HAP-1 (cell line): ENCODE results near the gene PIK3R5.

Source experiments
- DNase-seq, 2 experiments: peaks; one replicate each; pipeline ENCODE4 v3.0.0-alpha.2; 2016 to 2020; ENCODE audit warnings: low spot score in 2 of 2
- H3K27me3 ChIP-seq: fragments of 250-450 bp; sonication (Bioruptor Pico); 2 replicates; pipeline ENCODE4 v1.5.1; 2020; ENCODE audit warnings: low read depth, mild to moderate bottlenecking, moderate library complexity
- H3K36me3 ChIP-seq: fragments of 250-450 bp; sonication (Bioruptor Pico); replicated peaks from 2 replicates; pipeline ENCODE4 v1.5.1; 2020; ENCODE audit warnings: mild to moderate bottlenecking
- H3K4me1 ChIP-seq: fragments of 250-450 bp; sonication (Bioruptor Pico); 2 replicates; pipeline ENCODE4 v1.5.1; 2020; ENCODE audit warnings: mild to moderate bottlenecking
- H3K4me3 ChIP-seq: fragments of 250-450 bp; sonication (Bioruptor Pico); 2 replicates; pipeline ENCODE4 v1.5.1; 2020; ENCODE audit warnings: mild to moderate bottlenecking, moderate library complexity
- H3K9me3 ChIP-seq: fragments of 250-450 bp; sonication (Bioruptor Pico); 2 replicates; pipeline ENCODE4 v1.5.1; 2020; ENCODE audit warnings: mild to moderate bottlenecking, moderate library complexity
- in situ Hi-C: fragments of 300-500 bp; cut with MboI; formaldehyde crosslinking; loops from 3 replicates; pipeline ENCODE4 v1.14.3; 2020; ENCODE audit warnings: low sequenced_read_pairs, inconsistent platforms, mixed read lengths

PIK3R5 gene

DNA sequence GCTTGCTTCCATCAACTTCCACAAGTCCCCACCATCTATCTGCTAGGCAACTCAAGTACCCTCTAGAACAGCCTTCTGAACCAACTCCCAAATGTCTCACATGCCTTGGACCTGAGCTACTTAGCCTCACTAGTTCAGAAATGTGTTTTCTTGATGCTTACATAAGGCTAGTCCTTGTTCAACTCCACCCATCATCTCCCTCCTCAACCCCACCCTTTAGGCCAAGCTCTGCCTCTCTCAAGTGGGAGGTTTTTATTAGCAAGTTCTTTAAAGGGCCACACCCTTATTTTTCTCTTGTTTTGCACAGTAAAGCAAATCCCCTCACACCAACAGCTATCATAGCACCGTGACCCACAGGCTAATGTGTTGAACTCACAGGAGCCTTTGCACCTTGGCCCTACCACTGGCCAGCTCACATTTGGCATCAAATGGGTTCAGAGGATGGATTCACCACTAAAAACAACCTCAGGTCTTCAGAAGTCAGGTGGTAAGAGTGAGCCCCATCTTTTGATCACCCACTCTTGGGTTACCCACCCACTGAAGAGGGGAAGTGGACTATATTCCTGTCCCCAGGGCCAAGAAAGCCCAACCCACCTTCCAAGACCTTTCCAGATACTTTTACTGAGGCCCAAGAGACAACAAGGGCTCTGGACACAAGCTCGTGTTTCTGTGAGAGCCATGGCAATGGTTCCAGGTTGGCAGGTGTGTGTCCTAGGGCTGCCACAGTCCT lies 12.2 kb downstream of the PIK3R5 start:
- in situ Hi-C loops, result no loop called here
- no peak for DNase-seq

GRCh38 chr17:8952191-8952590 lies 13.3 kb downstream of the PIK3R5 start:
- H3K4me1 ChIP-seq, result no peaks in the 10 kb centered on the region
- no peaks in the 10 kb centered on the region; the same call in 1 of the 2 replicates for H3K36me3 ChIP-seq
- in situ Hi-C loops, result no loop called here
- H3K9me3 ChIP-seq, result no peaks in the 10 kb centered on the region; the same call in 1 of the 2 replicates
- DNase-seq, result no peak
- H3K4me3 ChIP-seq, result no peak overlapping the region
- no peaks in the 10 kb centered on the region for H3K27me3 ChIP-seq

More for the DNA sequence above, 12.2 kb downstream of the PIK3R5 start:
- H3K4me1 ChIP-seq, result no peaks in the 10 kb centered on the region
- H3K9me3 ChIP-seq, result no peaks in the 10 kb centered on the region; the same call in 1 of the 2 replicates
- no peak overlapping the region for H3K4me3 ChIP-seq
- H3K27me3 ChIP-seq, result no peaks in the 10 kb centered on the region
- H3K36me3 ChIP-seq, result no peaks in the 10 kb centered on the region; the same call in 1 of the 2 replicates

GRCh38 chr17:8951206-8951605 lies 14.3 kb downstream of the PIK3R5 start:
- no peaks in the 10 kb centered on the region for H3K27me3 ChIP-seq
- no peak overlapping the region for H3K4me3 ChIP-seq
- no peaks in the 10 kb centered on the region; the same call in 1 of the 2 replicates for H3K36me3 ChIP-seq
- no peak for DNase-seq
- H3K9me3 ChIP-seq, result no peaks in the 10 kb centered on the region; the same call in 1 of the 2 replicates
- no peaks in the 10 kb centered on the region for H3K4me1 ChIP-seq
- in situ Hi-C loops, result no loop called here

DNA sequence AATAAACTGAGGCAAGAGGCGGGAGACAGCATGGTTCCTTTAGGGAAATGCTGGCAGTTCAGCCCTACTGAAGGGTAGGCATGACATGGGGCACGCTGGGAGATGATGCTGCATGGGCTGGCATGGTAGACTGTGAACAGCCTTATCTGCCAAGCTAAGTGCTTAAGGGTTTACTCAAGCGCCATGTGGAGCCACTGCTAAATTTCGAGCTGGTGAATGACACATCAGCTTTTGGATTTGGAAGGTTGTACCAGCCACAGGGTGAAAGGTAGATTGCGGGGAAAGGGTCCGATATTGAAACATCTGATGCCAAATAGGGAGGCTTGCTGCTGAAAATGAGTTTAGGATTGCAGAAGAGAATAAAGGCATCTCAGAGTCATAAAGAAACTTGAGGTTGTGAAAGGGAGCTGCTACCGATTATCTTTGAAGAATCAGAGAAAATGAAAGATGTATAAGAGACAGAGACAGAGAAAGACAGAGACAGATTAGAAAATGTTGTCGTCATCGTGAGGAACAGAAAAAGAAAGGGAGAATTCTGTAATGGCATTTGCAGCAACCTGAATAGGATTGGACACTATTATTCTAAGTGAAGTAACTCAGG lies 16.3 kb downstream of the PIK3R5 start:
- H3K4me1 ChIP-seq, result no peaks in the 10 kb centered on the region
- no peaks in the 10 kb centered on the region; the same call in 1 of the 2 replicates for H3K9me3 ChIP-seq
- DNase-seq, result no peak
- H3K27me3 ChIP-seq, result no peaks in the 10 kb centered on the region
- no peak overlapping the region for H3K4me3 ChIP-seq
- in situ Hi-C loops, result no loop called here
- no peaks in the 10 kb centered on the region; the same call in 1 of the 2 replicates for H3K36me3 ChIP-seq

DNA sequence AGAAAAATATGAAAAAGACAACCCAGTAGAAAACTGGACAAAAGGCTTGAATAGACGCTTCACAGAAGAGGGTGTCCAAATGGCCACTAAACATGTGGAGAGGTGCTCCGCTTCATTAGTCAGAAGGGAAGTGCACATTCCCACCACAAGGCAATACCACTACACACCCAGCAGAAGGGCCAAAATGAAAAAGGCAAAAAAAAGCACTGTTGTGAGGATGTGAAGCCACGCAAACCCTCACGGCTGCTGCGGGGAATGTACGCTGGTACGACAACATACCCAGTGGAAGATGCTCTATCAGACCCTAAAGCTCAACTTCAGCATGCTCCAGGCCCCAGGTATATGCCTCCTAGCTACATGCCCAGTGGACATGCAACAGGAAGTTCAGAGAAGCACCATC lies 17.0 kb downstream of the PIK3R5 start:
- H3K4me3 ChIP-seq, result no peak overlapping the region
- H3K4me1 ChIP-seq, result no peaks in the 10 kb centered on the region
- no peaks in the 10 kb centered on the region; the same call in 1 of the 2 replicates for H3K36me3 ChIP-seq
- H3K27me3 ChIP-seq, result no peaks in the 10 kb centered on the region
- in situ Hi-C loops, result no loop called here
- H3K9me3 ChIP-seq, result no peaks in the 10 kb centered on the region; the same call in 1 of the 2 replicates
- no peak for DNase-seq

- H3K27me3 ChIP-seq, result no peaks in the 10 kb centered on the region
- no peaks in the 10 kb centered on the region for H3K4me1 ChIP-seq
- no peaks in the 10 kb centered on the region; the same call in 1 of the 2 replicates for H3K36me3 ChIP-seq
- no peak for DNase-seq
- in situ Hi-C loops, result no loop called here
- no peak overlapping the region for H3K4me3 ChIP-seq
- H3K9me3 ChIP-seq, result no peaks in the 10 kb centered on the region; the same call in 1 of the 2 replicates
Observed at GRCh38 chr17:8947201-8947600, 18.3 kb downstream of the PIK3R5 start.

GRCh38 chr17:8946476-8946875 lies 19.0 kb downstream of the PIK3R5 start:
- H3K4me3 ChIP-seq, result no peak overlapping the region
- in situ Hi-C loops, result no loop called here
- H3K4me1 ChIP-seq, result no peaks in the 10 kb centered on the region
- no peak for DNase-seq
- no peaks in the 10 kb centered on the region; the same call in 1 of the 2 replicates for H3K36me3 ChIP-seq
- no peaks in the 10 kb centered on the region; the same call in 1 of the 2 replicates for H3K9me3 ChIP-seq
- no peaks in the 10 kb centered on the region for H3K27me3 ChIP-seq

DNA sequence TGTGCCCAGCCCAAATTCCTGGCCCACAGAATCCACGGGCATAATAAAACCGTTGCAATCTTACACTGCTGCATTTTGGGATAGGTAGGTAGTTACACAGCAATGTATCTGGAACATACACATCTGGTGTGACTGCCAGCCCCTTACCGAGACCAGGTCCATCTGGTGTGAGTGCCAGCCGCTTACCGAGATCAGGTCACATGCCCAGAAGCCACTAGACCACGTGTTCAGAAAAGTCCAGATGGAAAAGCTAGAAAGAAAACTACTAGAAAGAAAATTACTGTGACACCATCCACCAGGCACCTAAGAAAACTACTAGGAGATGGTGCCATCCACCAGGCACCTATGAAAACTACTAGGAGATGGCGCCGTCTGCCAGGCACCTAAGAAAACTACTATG lies 19.4 kb downstream of the PIK3R5 start:
- Histone ChIP-seq H3K4me1 (no peaks in the 10 kb centered on the region), H3K27me3 (no peaks in the 10 kb centered on the region), H3K36me3 (no peaks in the 10 kb centered on the region), H3K4me3 (no peak overlapping the region), H3K9me3 (no peaks in the 10 kb centered on the region; the same call in 1 of the 2 replicates)
- in situ Hi-C loops, result no loop called here
- no peak for DNase-seq

DNA sequence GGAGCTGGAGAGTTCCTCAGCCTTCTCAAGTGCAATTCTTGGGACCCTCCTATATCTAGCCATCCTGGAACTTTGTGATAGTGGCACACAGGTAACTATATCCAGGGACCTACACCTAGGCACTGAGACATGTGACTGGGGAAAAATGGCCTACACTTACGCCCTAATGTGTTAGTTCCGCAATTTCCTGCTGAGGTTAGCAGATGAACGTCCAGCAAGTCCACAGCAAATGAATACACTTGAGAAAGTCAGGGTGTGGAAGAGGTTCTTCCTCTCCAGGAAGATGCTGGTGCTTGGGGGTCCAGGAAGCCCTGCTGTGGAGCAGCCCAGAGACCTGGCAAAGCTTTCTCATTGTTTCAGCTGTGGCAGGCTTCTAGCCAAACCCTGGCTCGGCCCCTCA lies 20.8 kb downstream of the PIK3R5 start:
- Histone ChIP-seq H3K4me1 (no peaks in the 10 kb centered on the region), H3K27me3 (no peaks in the 10 kb centered on the region), H3K36me3 (no peaks in the 10 kb centered on the region), H3K9me3 (no peaks in the 10 kb centered on the region; the same call in 1 of the 2 replicates), H3K4me3 (no peak overlapping the region)
- DNase-seq, result no peak
- in situ Hi-C loops, result no loop called here

GRCh38 chr17:8944083-8944482 lies 21.4 kb downstream of the PIK3R5 start:
- Histone ChIP-seq H3K27me3 (no peaks in the 10 kb centered on the region), H3K4me3 (no peak overlapping the region), H3K36me3 (no peaks in the 10 kb centered on the region), H3K9me3 (no peaks in the 10 kb centered on the region; the same call in 1 of the 2 replicates), H3K4me1 (no peaks in the 10 kb centered on the region)
- in situ Hi-C loops, result no loop called here
- DNase-seq, result no peak

DNA sequence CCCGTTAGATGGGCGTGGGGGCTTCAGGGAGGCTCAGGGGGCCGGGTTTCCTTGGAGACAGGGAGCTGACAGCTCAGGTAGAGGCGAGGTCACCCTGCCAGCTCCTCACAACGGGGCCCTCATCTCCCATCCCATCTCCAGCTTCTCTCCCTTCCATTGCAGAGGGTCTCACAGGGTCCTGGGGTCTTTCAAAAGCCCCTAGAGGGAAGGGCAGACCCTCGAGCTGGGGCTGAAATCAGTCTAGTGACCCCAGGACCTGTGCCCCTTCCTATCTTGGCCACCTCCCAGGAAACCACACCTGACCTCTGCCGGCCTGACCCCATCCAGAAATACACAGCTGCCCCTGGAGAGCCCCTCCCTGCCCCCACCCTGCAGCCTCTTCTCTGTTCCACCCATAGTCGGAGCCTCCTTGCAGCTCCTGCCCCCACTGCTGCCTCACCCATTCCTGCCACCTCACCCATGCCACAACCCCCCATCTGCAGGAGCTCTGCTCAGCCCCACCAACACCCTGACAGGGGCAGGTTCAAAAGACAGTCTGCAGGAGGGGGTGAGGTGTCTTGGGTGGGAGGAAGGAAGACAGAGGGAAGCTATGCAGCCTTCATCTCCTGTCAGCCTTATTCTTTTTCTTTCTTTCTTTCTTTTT lies 23.4 kb downstream of the PIK3R5 start:
- Histone ChIP-seq H3K4me3 (no peak overlapping the region), H3K9me3 (no peaks in the 10 kb centered on the region; the same call in 1 of the 2 replicates), H3K36me3 (no peaks in the 10 kb centered on the region), H3K4me1 (no peaks in the 10 kb centered on the region), H3K27me3 (no peaks in the 10 kb centered on the region)
- DNase-seq, result no peak
- in situ Hi-C loops, result no loop called here

GRCh38 chr17:8941520-8941919 lies 24.0 kb downstream of the PIK3R5 start:
- Histone ChIP-seq H3K9me3 (no peaks in the 10 kb centered on the region; the same call in 1 of the 2 replicates), H3K4me1 (no peaks in the 10 kb centered on the region), H3K4me3 (no peak overlapping the region), H3K36me3 (no peaks in the 10 kb centered on the region), H3K27me3 (no peaks in the 10 kb centered on the region)
- in situ Hi-C loops, result no loop called here
- no peak for DNase-seq

- no peak for DNase-seq
- in situ Hi-C loops, result no loop called here
- Histone ChIP-seq H3K36me3 (no peaks in the 10 kb centered on the region), H3K4me3 (no peak overlapping the region), H3K9me3 (no peaks in the 10 kb centered on the region; the same call in 1 of the 2 replicates), H3K27me3 (no peaks in the 10 kb centered on the region), H3K4me1 (no peaks in the 10 kb centered on the region)
Observed at GRCh38 chr17:8940866-8941471, 24.5 kb downstream of the PIK3R5 start.
